ENCODE data around the gene C22orf42. TPM values are rescaled to one million over a fixed set of nuclear protein-coding genes. Genes with fewer than 3 reads are reported as not detected.
"Not testable (repeated sequence)": the region's sequence is repeated elsewhere in the genome, so short reads cannot be mapped to it uniquely, and the experiment has no call there.

The C22orf42 gene
- total RNA-seq, 1 donor from 2014 or later = not detected

GRCh38 chr22:32202539-32203180 is 43.6 kb upstream of the C22orf42 start:
- Histone ChIP-seq H3K4me1 (peaks cover 12% of the 10 kb centered on the region), H3K27me3 (ENCODE audit: low read depth) (peaks cover 75% of the 10 kb centered on the region), H3K36me3 (no peaks in the 10 kb centered on the region), H3K27ac (replicated peaks) (no peak overlapping the region), H3K4me3 (peak overlapping the region; percentile 53), H3K9me3 (replicated peaks) (no peaks in the 10 kb centered on the region)
- peak; percentile 26 for DNase-seq
- intact Hi-C loops (cut with micrococcal nuclease) = no loop called here
- TF ChIP-seq CTCF (IDR thresholded peaks at IDR 0.05; ENCODE audit: borderline replicate concordance) = peak; percentile 63

GRCh38 chr22:32202161-32202538 is 43.0 kb upstream of the C22orf42 start:
- no peak for TF ChIP-seq CTCF (IDR thresholded peaks at IDR 0.05; ENCODE audit: borderline replicate concordance)
- no peak for DNase-seq
- H3K27me3 ChIP-seq (ENCODE audit: low read depth) = peaks cover 80% of the 10 kb centered on the region
- peak overlapping the region; percentile 53 for H3K4me3 ChIP-seq
- H3K9me3 ChIP-seq (replicated peaks) = no peaks in the 10 kb centered on the region
- intact Hi-C loops (cut with micrococcal nuclease) = no loop called here
- H3K36me3 ChIP-seq = no peaks in the 10 kb centered on the region
- H3K27ac ChIP-seq (replicated peaks) = no peak overlapping the region
- peaks cover 12% of the 10 kb centered on the region for H3K4me1 ChIP-seq

GRCh38 chr22:32200752-32201151 is 41.6 kb upstream of the C22orf42 start:
- intact Hi-C loops (cut with micrococcal nuclease) = no loop called here
- Histone ChIP-seq H3K9me3 (replicated peaks) (no peaks in the 10 kb centered on the region), H3K4me1 (peaks cover 12% of the 10 kb centered on the region), H3K27me3 (ENCODE audit: low read depth) (peaks cover 83% of the 10 kb centered on the region), H3K4me3 (no peak overlapping the region), H3K36me3 (no peaks in the 10 kb centered on the region), H3K27ac (replicated peaks) (no peak overlapping the region)
- no peak for TF ChIP-seq CTCF (IDR thresholded peaks at IDR 0.05; ENCODE audit: borderline replicate concordance)
- no peak for DNase-seq

GRCh38 chr22:32199961-32200360 is 40.9 kb upstream of the C22orf42 start:
- Histone ChIP-seq H3K4me1 (peaks cover 12% of the 10 kb centered on the region), H3K4me3 (no peak overlapping the region), H3K36me3 (no peaks in the 10 kb centered on the region), H3K27me3 (ENCODE audit: low read depth) (peaks cover 85% of the 10 kb centered on the region), H3K27ac (replicated peaks) (no peak overlapping the region), H3K9me3 (replicated peaks) (no peaks in the 10 kb centered on the region)
- intact Hi-C loops (cut with micrococcal nuclease) = no loop called here
- no peak for DNase-seq
- no peak for TF ChIP-seq CTCF (IDR thresholded peaks at IDR 0.05; ENCODE audit: borderline replicate concordance)

- Histone ChIP-seq H3K4me3 (no peak overlapping the region), H3K27me3 (ENCODE audit: low read depth) (peaks cover 82% of the 10 kb centered on the region), H3K27ac (replicated peaks) (no peak overlapping the region), H3K4me1 (peaks cover 12% of the 10 kb centered on the region), H3K9me3 (replicated peaks) (no peaks in the 10 kb centered on the region), H3K36me3 (no peaks in the 10 kb centered on the region)
- no peak for DNase-seq
- intact Hi-C loops (cut with micrococcal nuclease) = no loop called here
- no peak for TF ChIP-seq CTCF (IDR thresholded peaks at IDR 0.05; ENCODE audit: borderline replicate concordance)
Measured at GRCh38 chr22:32199341-32199740, 40.2 kb upstream of the C22orf42 start.

GRCh38 chr22:32197553-32198226 is 38.6 kb upstream of the C22orf42 start:
- H3K4me3 ChIP-seq; DNase-seq; H3K9me3 ChIP-seq (replicated peaks); intact Hi-C loops (cut with micrococcal nuclease); H3K36me3 ChIP-seq; H3K27ac ChIP-seq (replicated peaks); H3K4me1 ChIP-seq: not testable (repeated sequence)
- H3K27me3 ChIP-seq (ENCODE audit: low read depth) = peaks cover 76% of the 10 kb centered on the region

GRCh38 chr22:32195900-32196299 is 36.8 kb upstream of the C22orf42 start:
- H3K27ac ChIP-seq (replicated peaks); H3K4me1 ChIP-seq; H3K9me3 ChIP-seq (replicated peaks); DNase-seq; H3K36me3 ChIP-seq; intact Hi-C loops (cut with micrococcal nuclease); H3K4me3 ChIP-seq: not testable (repeated sequence)
- peaks cover 69% of the 10 kb centered on the region for H3K27me3 ChIP-seq (ENCODE audit: low read depth)

GRCh38 chr22:32193346-32193745 is 34.2 kb upstream of the C22orf42 start:
- intact Hi-C loops (cut with micrococcal nuclease); H3K36me3 ChIP-seq; H3K4me1 ChIP-seq; H3K4me3 ChIP-seq; H3K9me3 ChIP-seq (replicated peaks); H3K27ac ChIP-seq (replicated peaks); DNase-seq: not testable (repeated sequence)
- H3K27me3 ChIP-seq (ENCODE audit: low read depth) = peaks cover 55% of the 10 kb centered on the region

GRCh38 chr22:32191021-32191420 is 31.9 kb upstream of the C22orf42 start:
- H3K9me3 ChIP-seq (replicated peaks); intact Hi-C loops (cut with micrococcal nuclease); H3K36me3 ChIP-seq; H3K4me1 ChIP-seq; H3K27ac ChIP-seq (replicated peaks); H3K4me3 ChIP-seq; DNase-seq: not testable (repeated sequence)
- H3K27me3 ChIP-seq (ENCODE audit: low read depth) = peaks cover 53% of the 10 kb centered on the region
